OCI-LY3 (cell line): ENCODE data around the gene CEBPE.

Source experiments
- CTCF ChIP-seq: fragments of 200-600, 300-600 bp; sonication (generic); IDR thresholded peaks from 2 replicates; pipeline ENCODE4 v1.5.1; 2014; ENCODE audit warnings: antibody characterized with exemption, low read length, low read depth
- EZH2phosphoT487 ChIP-seq: fragments of 200-600 bp; shearing (Covaris generic); IDR thresholded peaks from 2 replicates; pipeline ENCODE4 v1.6.1; 2018; ENCODE audit warnings: antibody characterized with exemption, mixed run types, low read depth

- TF ChIP-seq CTCF (peak; percentile 72), EZH2phosphoT487 (no peak)
Observed at GRCh38 chr14:23076785-23077408, 42.2 kb downstream of the CEBPE start.
